Islet precursor cell (in vitro differentiated cells): ENCODE results near the gene REEP6.

ENCODE experiments used
- DNase-seq: peaks from one replicate; pipeline ENCODE4 v3.0.0-alpha.2; 2018

Gene REEP6

DNA sequence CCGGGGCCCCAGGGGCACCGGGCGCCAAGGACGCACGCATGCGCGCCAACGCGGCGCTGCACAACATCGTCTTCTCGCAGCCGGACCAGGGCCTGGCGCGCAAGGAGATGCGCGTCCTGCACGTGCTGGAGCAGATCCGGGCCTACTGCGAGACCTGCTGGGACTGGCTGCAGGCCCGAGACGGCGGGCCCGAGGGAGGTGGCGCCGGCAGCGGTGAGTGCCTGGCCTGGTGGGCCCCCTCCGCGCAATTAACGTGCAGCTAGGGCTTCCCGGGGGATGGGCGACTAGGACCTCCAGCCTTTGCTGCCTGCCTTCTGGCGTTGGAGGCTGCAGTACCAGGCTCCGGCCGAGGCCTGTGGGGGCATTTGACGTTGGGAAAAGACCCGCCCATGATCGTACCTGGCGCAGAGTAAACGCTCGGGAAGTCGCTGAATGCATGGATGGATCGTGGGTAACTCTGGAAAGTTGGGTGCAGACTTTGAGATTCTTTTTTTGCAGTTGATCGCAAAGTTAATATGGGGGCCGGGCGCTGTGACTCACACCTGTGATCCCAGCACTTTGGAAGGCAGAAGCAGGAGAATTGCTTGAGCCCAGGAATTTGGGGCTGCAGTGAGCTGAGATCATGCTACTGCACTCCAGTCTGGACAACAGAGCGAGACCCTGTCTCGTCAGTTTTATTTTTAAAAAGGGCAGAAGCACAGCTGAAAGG, 33.8 kb upstream of the REEP6 start:
- no peak for DNase-seq

- no peak for DNase-seq
Observed at GRCh38 chr19:1457892-1458291, 33.1 kb upstream of the REEP6 start.

- no peak for DNase-seq
Observed at GRCh38 chr19:1459479-1459878, 31.5 kb upstream of the REEP6 start.

GRCh38 chr19:1460033-1460995, 30.7 kb upstream of the REEP6 start:
- no peak for DNase-seq

- no peak for DNase-seq
Observed at GRCh38 chr19:1461862-1462261, 29.1 kb upstream of the REEP6 start.

DNA sequence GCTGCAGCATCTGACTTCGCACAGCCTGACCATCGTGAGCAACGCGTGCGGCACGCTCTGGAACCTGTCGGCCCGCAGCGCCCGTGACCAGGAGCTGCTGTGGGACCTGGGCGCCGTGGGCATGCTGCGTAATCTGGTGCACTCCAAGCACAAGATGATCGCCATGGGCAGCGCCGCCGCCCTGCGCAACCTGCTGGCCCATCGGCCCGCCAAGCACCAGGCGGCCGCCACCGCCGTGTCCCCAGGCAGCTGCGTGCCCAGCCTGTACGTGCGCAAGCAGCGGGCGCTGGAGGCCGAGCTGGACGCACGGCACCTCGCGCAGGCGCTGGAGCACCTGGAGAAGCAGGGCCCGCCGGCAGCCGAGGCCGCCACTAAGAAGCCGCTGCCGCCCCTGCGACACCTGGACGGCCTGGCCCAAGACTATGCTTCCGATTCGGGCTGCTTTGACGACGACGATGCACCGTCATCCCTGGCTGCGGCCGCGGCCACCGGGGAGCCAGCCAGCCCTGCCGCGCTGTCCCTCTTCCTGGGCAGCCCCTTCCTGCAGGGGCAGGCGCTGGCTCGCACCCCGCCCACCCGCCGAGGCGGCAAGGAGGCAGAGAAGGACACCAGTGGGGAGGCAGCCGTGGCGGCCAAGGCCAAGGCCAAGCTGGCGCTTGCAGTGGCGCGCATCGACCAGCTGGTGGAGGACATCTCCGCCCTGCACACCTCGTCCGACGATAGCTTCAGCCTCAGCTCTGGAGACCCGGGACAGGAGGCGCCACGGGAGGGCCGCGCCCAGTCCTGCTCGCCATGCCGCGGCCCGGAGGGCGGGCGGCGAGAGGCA, 25.6 kb upstream of the REEP6 start:
- peak; percentile 85 for DNase-seq

DNA sequence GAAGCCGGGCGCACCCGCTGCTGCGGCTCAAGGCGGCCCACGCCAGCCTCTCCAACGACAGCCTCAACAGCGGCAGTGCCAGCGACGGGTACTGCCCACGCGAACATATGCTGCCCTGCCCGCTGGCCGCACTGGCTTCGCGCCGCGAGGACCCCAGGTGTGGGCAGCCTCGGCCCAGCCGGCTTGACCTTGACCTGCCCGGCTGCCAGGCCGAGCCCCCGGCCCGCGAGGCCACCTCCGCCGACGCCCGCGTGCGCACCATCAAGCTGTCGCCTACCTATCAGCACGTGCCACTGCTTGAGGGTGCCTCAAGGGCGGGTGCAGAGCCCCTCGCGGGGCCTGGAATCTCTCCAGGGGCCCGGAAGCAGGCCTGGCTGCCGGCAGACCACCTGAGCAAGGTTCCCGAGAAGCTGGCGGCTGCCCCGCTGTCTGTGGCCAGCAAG, 24.9 kb upstream of the REEP6 start:
- no peak for DNase-seq

DNA sequence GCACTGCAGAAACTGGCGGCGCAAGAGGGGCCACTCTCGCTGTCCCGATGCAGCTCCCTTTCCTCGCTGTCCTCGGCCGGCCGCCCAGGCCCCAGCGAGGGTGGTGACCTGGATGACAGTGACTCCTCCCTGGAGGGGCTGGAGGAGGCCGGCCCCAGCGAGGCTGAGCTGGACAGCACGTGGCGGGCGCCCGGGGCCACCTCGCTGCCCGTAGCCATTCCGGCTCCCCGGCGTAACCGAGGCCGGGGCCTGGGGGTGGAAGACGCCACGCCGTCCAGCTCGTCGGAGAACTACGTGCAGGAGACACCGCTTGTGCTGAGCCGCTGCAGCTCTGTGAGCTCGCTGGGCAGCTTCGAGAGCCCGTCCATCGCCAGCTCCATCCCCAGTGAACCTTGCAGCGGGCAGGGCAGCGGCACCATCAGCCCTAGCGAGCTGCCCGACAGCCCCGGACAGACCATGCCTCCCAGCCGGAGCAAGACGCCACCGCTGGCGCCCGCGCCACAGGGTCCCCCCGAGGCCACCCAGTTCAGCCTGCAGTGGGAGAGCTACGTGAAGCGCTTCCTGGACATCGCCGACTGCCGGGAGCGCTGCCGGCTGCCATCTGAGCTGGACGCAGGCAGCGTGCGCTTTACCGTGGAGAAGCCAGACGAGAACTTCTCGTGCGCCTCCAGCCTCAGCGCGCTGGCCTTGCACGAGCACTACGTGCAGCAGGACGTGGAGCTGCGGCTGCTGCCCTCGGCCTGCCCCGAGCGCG, 24.3 kb upstream of the REEP6 start:
- DNase-seq, result no peak

- DNase-seq, result no peak
Observed at GRCh38 chr19:1467215-1467489, 23.8 kb upstream of the REEP6 start.

- DNase-seq, result no peak
Observed at GRCh38 chr19:1467490-1468273, 23.3 kb upstream of the REEP6 start.

DNA sequence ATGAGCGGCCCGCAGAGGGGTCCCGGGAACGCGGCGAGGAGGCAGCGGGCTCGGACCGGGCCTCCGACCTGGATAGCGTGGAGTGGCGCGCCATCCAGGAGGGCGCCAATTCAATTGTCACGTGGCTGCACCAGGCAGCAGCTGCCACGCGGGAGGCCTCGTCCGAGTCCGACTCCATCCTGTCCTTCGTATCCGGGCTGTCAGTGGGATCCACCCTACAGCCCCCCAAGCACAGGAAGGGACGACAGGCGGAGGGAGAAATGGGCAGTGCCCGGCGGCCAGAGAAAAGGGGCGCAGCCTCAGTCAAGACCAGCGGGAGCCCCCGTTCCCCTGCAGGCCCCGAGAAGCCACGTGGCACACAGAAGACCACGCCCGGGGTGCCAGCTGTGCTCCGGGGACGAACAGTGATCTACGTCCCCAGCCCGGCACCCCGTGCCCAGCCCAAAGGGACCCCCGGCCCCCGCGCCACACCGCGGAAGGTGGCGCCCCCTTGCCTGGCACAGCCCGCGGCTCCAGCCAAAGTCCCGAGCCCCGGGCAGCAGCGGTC, 22.6 kb upstream of the REEP6 start:
- no peak for DNase-seq

GRCh38 chr19:1468821-1469254, 22.1 kb upstream of the REEP6 start:
- DNase-seq, result no peak

- no peak for DNase-seq
Observed at GRCh38 chr19:1469255-1470054, 21.5 kb upstream of the REEP6 start.

DNA sequence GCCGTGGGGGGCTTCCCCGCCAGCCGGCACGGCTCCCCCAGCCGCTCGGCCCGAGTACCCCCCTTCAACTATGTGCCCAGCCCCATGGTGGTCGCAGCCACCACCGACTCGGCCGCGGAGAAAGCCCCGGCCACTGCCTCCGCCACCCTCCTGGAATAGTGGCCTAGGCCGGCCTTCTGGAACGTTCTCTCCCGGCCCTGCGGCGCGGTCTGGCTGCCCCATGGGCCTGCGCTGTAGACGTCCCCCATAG, 21.0 kb upstream of the REEP6 start:
- DNase-seq, result no peak

DNA sequence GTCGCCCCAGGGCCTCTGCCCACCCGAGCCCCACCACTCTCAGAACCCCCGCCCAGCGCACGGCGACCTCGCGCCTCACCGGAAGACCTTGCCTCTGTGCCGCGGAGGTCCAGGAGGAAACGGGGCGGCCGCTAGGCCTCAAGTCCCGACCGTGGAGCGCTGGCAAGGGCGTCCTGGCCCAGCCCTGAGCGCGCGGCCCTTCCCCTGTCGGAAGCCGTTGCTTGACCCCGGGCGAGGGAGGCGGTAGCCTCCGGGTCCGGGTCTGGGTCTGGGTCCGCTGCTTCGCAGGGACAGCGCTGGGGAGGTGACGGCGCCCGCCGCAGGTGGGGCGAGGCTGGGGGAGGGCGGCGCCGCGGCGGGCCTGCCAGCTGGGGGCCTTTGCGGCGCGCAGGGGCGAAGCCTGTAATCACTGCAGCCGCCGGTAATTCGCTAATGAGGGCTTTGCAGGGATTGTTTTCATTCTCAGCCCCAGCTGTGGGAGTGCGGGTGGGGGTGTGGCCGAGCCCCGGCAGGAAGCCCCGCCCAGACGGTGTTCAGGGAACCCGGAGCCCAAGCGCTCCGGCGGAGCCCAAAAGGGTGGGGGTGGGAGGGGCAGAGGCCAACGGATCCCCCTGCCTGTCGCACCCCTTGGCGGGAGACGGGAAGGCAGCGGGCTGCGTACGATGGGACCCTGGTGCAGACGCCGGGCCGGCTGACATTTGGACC, 20.5 kb upstream of the REEP6 start:
- peak; percentile 76 for DNase-seq

- DNase-seq, result no peak
Observed at GRCh38 chr19:1471010-1471514, 19.9 kb upstream of the REEP6 start.

DNA sequence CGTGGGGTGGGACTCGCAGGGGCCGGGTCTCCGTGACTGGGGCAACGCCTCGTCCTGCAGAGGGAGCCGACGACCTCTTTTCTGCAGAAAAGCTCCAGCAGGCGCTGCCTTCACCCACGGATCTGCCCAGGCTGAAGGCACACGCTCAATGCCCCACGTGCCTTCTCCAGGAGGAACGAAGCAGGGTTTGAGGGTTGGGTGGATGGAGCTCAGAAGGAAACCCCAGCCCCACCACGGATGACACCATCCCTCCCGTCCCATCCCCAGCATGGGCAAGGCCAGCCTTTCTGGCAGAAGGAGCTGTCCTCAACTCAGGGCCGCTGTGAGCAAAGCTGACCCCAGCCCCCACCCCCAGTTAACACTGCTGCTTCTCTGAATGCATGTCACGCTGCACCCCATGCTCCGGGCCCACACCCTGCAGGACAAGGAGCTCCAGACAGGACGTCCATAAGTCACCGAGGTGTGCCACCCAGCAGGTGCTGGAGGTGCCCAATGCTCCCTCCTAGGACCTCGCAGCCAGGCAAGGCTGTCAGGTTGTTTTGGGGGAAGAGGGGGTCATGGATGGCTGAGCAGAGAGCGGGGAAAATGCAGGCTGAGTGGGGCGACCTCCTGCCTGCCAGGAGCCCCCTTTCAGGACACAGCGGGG, 19.3 kb upstream of the REEP6 start:
- DNase-seq, result no peak

GRCh38 chr19:1472231-1473084, 18.5 kb upstream of the REEP6 start:
- no peak for DNase-seq
